Activated CD8-positive, alpha-beta memory T cell treated with anti-CD3 and anti-CD28 coated beads, Interleukin-2, amount 50 U/mL, for 1 hour (primary cell): ENCODE results near the gene ARHGAP24.
"Not testable (repeated sequence)": the region's sequence is repeated elsewhere in the genome, so short reads cannot be mapped to it uniquely, and the experiment has no call there.

Experiments
- DNase-seq: peaks from one replicate; pipeline ENCODE4 v3.0.0-alpha.2; 2020; ENCODE audit errors: extremely low read depth

Gene ARHGAP24

GRCh38 chr4:85913931-85914694 lies 439.2 kb downstream of the ARHGAP24 start:
- no peak for DNase-seq

- DNase-seq = not testable (repeated sequence)
Measured at GRCh38 chr4:85915570-85915969, 440.6 kb downstream of the ARHGAP24 start.

GRCh38 chr4:85919200-85919887 lies 444.4 kb downstream of the ARHGAP24 start:
- no peak for DNase-seq

GRCh38 chr4:85925071-85925470 lies 450.1 kb downstream of the ARHGAP24 start:
- no peak for DNase-seq

GRCh38 chr4:85928775-85929591 lies 454.0 kb downstream of the ARHGAP24 start:
- no peak for DNase-seq

GRCh38 chr4:85929961-85930665 lies 455.2 kb downstream of the ARHGAP24 start:
- DNase-seq = no peak

- DNase-seq = no peak
Measured at GRCh38 chr4:85932500-85933290, 457.7 kb downstream of the ARHGAP24 start.

GRCh38 chr4:85933291-85933640 lies 458.3 kb downstream of the ARHGAP24 start:
- DNase-seq = no peak

- DNase-seq = no peak
Measured at GRCh38 chr4:85937507-85937906, 462.6 kb downstream of the ARHGAP24 start.

- DNase-seq = no peak
Measured at GRCh38 chr4:85938062-85938461, 463.1 kb downstream of the ARHGAP24 start.

GRCh38 chr4:85938902-85939301 lies 464.0 kb downstream of the ARHGAP24 start:
- DNase-seq = no peak

GRCh38 chr4:85939595-85939994 lies 464.6 kb downstream of the ARHGAP24 start:
- no peak for DNase-seq

- no peak for DNase-seq
Measured at GRCh38 chr4:85940151-85940550, 465.2 kb downstream of the ARHGAP24 start.

- no peak for DNase-seq
Measured at GRCh38 chr4:85942107-85942506, 467.2 kb downstream of the ARHGAP24 start.

GRCh38 chr4:85946821-85947220 lies 471.9 kb downstream of the ARHGAP24 start:
- DNase-seq = no peak

- no peak for DNase-seq
Measured at GRCh38 chr4:85951099-85951498, 476.1 kb downstream of the ARHGAP24 start.

GRCh38 chr4:85952528-85952927 lies 477.6 kb downstream of the ARHGAP24 start:
- no peak for DNase-seq

GRCh38 chr4:85952972-85953650 lies 478.2 kb downstream of the ARHGAP24 start:
- no peak for DNase-seq

GRCh38 chr4:85953651-85954018 lies 478.7 kb downstream of the ARHGAP24 start:
- DNase-seq = no peak

- DNase-seq = no peak
Measured at GRCh38 chr4:85955620-85956292, 480.8 kb downstream of the ARHGAP24 start.
